H9 (cell line): ENCODE results near the gene FARP1. TPM values are rescaled to one million over a fixed set of nuclear protein-coding genes. Genes with fewer than 3 reads are reported as not detected.

Source experiments
- DNase-seq: peaks from one replicate; pipeline ENCODE4 v3.0.0-alpha.2; 2017
- H2AFZ ChIP-seq: one replicate; pipeline ENCODE4 v1.6.1; 2013; ENCODE audit warnings: mild to moderate bottlenecking, low read length, control low read depth, moderate library complexity
- H2AK5ac ChIP-seq: 2 replicates; pipeline ENCODE4 v1.6.1; 2013; ENCODE audit warnings: low read length, control low read depth, mixed read lengths; ENCODE audit not compliant: insufficient read length
- H2BK120ac ChIP-seq: one replicate; pipeline ENCODE4 v1.6.1; 2013; ENCODE audit warnings: low read depth, mild to moderate bottlenecking, low read length, control low read depth, inconsistent platforms; ENCODE audit not compliant: poor library complexity, severe bottlenecking
- H2BK12ac ChIP-seq: 2 replicates; pipeline ENCODE4 v1.6.1; 2013; ENCODE audit warnings: low read length, control low read depth, mixed read lengths, low read depth; ENCODE audit not compliant: insufficient read length
- H2BK15ac ChIP-seq: 2 replicates; pipeline ENCODE4 v1.6.1; 2013; ENCODE audit warnings: low read depth, low read length, control low read depth
- H2BK20ac ChIP-seq: one replicate; pipeline ENCODE4 v1.6.1; 2013; ENCODE audit warnings: low read depth, mild to moderate bottlenecking, low read length, control low read depth, inconsistent platforms; ENCODE audit not compliant: poor library complexity, severe bottlenecking
- H2BK5ac ChIP-seq: 2 replicates; pipeline ENCODE4 v1.6.1; 2013; ENCODE audit warnings: low read length, control low read depth, mixed read lengths; ENCODE audit not compliant: insufficient read length
- H3K14ac ChIP-seq: 2 replicates; pipeline ENCODE4 v1.6.1; 2013; ENCODE audit warnings: low read length, control low read depth; ENCODE audit not compliant: insufficient read depth
- H3K18ac ChIP-seq: 2 replicates; pipeline ENCODE4 v1.6.1; 2013; ENCODE audit warnings: low read depth, mild to moderate bottlenecking, mixed read lengths, low read length, control low read depth; ENCODE audit not compliant: insufficient read length
- H3K23ac ChIP-seq: 2 replicates; pipeline ENCODE4 v1.6.1; 2013; ENCODE audit warnings: low read length, control low read depth, mixed read lengths, low read depth; ENCODE audit not compliant: insufficient read length
- H3K23me2 ChIP-seq: 2 replicates; pipeline ENCODE4 v1.6.1; 2013; ENCODE audit warnings: low read depth, mild to moderate bottlenecking, mixed read lengths, low read length, control low read depth; ENCODE audit not compliant: insufficient read length, poor library complexity, severe bottlenecking
- H3K27ac ChIP-seq: 2 replicates; pipeline ENCODE4 v1.5.1; 2013; ENCODE audit warnings: low read length, control low read depth, mixed read lengths, low read depth; ENCODE audit not compliant: insufficient read length
- H3K27me3 ChIP-seq: 2 replicates; pipeline ENCODE4 v1.6.1; 2013; ENCODE audit warnings: low read length, control low read depth, inconsistent platforms; ENCODE audit not compliant: insufficient read depth
- H3K4ac ChIP-seq: 2 replicates; pipeline ENCODE4 v1.6.1; 2013; ENCODE audit warnings: low read depth, mild to moderate bottlenecking, control low read depth, inconsistent platforms, low read length, moderate library complexity
- H3K4me1 ChIP-seq: 2 replicates; pipeline ENCODE4 v1.6.1; 2013; ENCODE audit warnings: low read length, control low read depth, inconsistent platforms; ENCODE audit not compliant: insufficient read depth
- H3K4me2 ChIP-seq: 2 replicates; pipeline ENCODE4 v1.6.1; 2013; ENCODE audit warnings: low read length, control low read depth, mixed read lengths; ENCODE audit not compliant: insufficient read length, insufficient read depth
- H3K56ac ChIP-seq: 2 replicates; pipeline ENCODE4 v1.6.1; 2013; ENCODE audit warnings: low read depth, mild to moderate bottlenecking, mixed read lengths, low read length, control low read depth; ENCODE audit not compliant: insufficient read length
- H3K79me1 ChIP-seq: 2 replicates; pipeline ENCODE4 v1.6.1; 2013; ENCODE audit warnings: low read depth, mild to moderate bottlenecking, moderate library complexity, low read length, control low read depth, inconsistent platforms; ENCODE audit not compliant: insufficient read depth, poor library complexity, severe bottlenecking
- H3K79me2 ChIP-seq: 2 replicates; pipeline ENCODE4 v1.6.1; 2013; ENCODE audit warnings: low read length, control low read depth, inconsistent platforms; ENCODE audit not compliant: insufficient read depth
- H3K9ac ChIP-seq: 2 replicates; pipeline ENCODE4 v1.6.1; 2013; ENCODE audit warnings: low read length, control low read depth, mixed read lengths; ENCODE audit not compliant: insufficient read length; ENCODE audit errors: extremely low read depth
- H3K9me3 ChIP-seq: one replicate; pipeline ENCODE4 v1.6.1; 2013; ENCODE audit warnings: low read depth, low read length, inconsistent platforms; ENCODE audit not compliant: control insufficient read depth
- H3T11ph ChIP-seq: one replicate; pipeline ENCODE4 v1.6.1; 2013; ENCODE audit warnings: mild to moderate bottlenecking, low read length, control low read depth, inconsistent platforms
- H4K20me1 ChIP-seq: one replicate; pipeline ENCODE4 v1.6.1; 2013; ENCODE audit not compliant: control insufficient read depth, insufficient read length, insufficient read depth
- H4K5ac ChIP-seq: 2 replicates; pipeline ENCODE4 v1.6.1; 2013; ENCODE audit warnings: low read depth, mild to moderate bottlenecking, mixed read lengths, low read length, control low read depth; ENCODE audit not compliant: insufficient read length
- H4K8ac ChIP-seq: replicated peaks from 2 replicates; pipeline ENCODE4 v1.6.1; 2013; ENCODE audit warnings: low read length, control low read depth, mixed read lengths, low read depth; ENCODE audit not compliant: insufficient read length
- H4K91ac ChIP-seq: 2 replicates; pipeline ENCODE4 v1.6.1; 2013; ENCODE audit warnings: low read depth, mild to moderate bottlenecking, moderate library complexity, mixed read lengths, low read length, control low read depth; ENCODE audit not compliant: insufficient read length
- H3K27ac Mint-ChIP-seq, 3 experiments: 2 replicates in 2 of 3; 3 replicates in 1 of 3; pipeline ENCODE4 v1.8.0; 2020 to 2021; ENCODE audit warnings: mixed read lengths in 3 of 3, mild to moderate bottlenecking in 1 of 3, moderate library complexity in 1 of 3
- H3K27me3 Mint-ChIP-seq: 2 replicates; pipeline ENCODE4 v1.8.0; 2021; ENCODE audit warnings: low read depth, mild to moderate bottlenecking, moderate library complexity, mixed read lengths
- H3K36me3 Mint-ChIP-seq, 3 experiments: 2 replicates in 2 of 3; 3 replicates in 1 of 3; pipeline ENCODE4 v1.8.0; 2020 to 2021; ENCODE audit warnings: low read depth in 3 of 3, mixed read lengths in 3 of 3; ENCODE audit not compliant: insufficient read depth in 1 of 3
- H3K4me1 Mint-ChIP-seq, 2 experiments: 2 replicates each; pipeline ENCODE4 v1.8.0; 2020; ENCODE audit warnings: mixed read lengths in 2 of 2
- H3K4me3 Mint-ChIP-seq, 2 experiments: 2 replicates in 1 of 2; 3 replicates in 1 of 2; pipeline ENCODE4 v1.8.0; 2020 to 2021; ENCODE audit warnings: mild to moderate bottlenecking in 2 of 2, mixed read lengths in 2 of 2, moderate library complexity in 1 of 2
- H3K9me3 Mint-ChIP-seq, 2 experiments: 2 replicates in 1 of 2; 3 replicates in 1 of 2; pipeline ENCODE4 v1.8.0; 2020; ENCODE audit warnings: mild to moderate bottlenecking in 2 of 2, mixed read lengths in 2 of 2, moderate library complexity in 1 of 2
- CTCF ChIP-seq: fragments of 200-600 bp; sonication (generic); conservative IDR thresholded peaks from 3 replicates; pipeline ENCODE4 v1.8.0; 2021; ENCODE audit warnings: antibody characterized with exemption, mild to moderate bottlenecking
- WGBS: extraction: QIAGEN DNeasy Blood & Tissue Kit; methylation state at CpG from one replicate; pipeline ENCODE4 v1.1.7; 2013; ENCODE audit warnings: missing lambda C conversion rate, low lambda C conversion rate, mixed read lengths; ENCODE audit not compliant: insufficient read length; ENCODE audit errors: extremely low coverage; 5-methylcytosine and 5-hydroxymethylcytosine counted together
- total RNA-seq: library from RNA; stranded (reverse); gene quantifications from 2 replicates; pipeline ENCODE4 v1.2.1, GENCODE V29; 2021

Gene FARP1
- total RNA-seq, 1 experiment from 2014 or later: 95.9 TPM

- H3K27ac ChIP-seq: no peak overlapping the region
- no peaks in the 10 kb centered on the region for H3K4me1 ChIP-seq
- no peak overlapping the region for H2BK12ac ChIP-seq
- Mint-ChIP-seq H3K27me3 (no peaks in the 10 kb centered on the region; the same call in 1 of the 2 replicates), H3K36me3 (peaks cover 4 to 20% (median 15%) of the 10 kb centered on the region in 3 experiments; a peak in 6 of 7 replicates), H3K4me1 (peaks cover 11 to 13% of the 10 kb centered on the region in 2 experiments), H3K4me3 (no peak overlapping the region), H3K9me3 (no peaks in the 10 kb centered on the region), H3K27ac (0 out of 7 replicates have a peak overlapping the region, but pooled peaks of 1 of the 3 experiments have one; percentile 7)
- H2AK5ac ChIP-seq: no peak overlapping the region
- DNase-seq: no peak
- no peaks in the 10 kb centered on the region for H3K9me3 ChIP-seq
- no peaks in the 10 kb centered on the region for H4K20me1 ChIP-seq
- no peak overlapping the region for H2BK120ac ChIP-seq
- H3K79me2 ChIP-seq: no peaks in the 10 kb centered on the region
- no peak overlapping the region for H3K56ac ChIP-seq
- no peak overlapping the region for H2BK5ac ChIP-seq
- H2AFZ ChIP-seq: no peak overlapping the region
- H3K9ac ChIP-seq: no peak overlapping the region
- H3K18ac ChIP-seq: no peak overlapping the region
- no peak overlapping the region for H3K23ac ChIP-seq
- no peaks in the 10 kb centered on the region for H3K79me1 ChIP-seq
- no peak overlapping the region for H3K14ac ChIP-seq
- TF ChIP-seq CTCF: no peak
- no peak overlapping the region for H4K91ac ChIP-seq
- H3K4me2 ChIP-seq: no peak overlapping the region
- no peak overlapping the region for H2BK20ac ChIP-seq
- H4K5ac ChIP-seq: no peak overlapping the region
- no peaks in the 10 kb centered on the region for H3K27me3 ChIP-seq
- H3T11ph ChIP-seq: no peak overlapping the region
- H3K23me2 ChIP-seq: no peaks in the 10 kb centered on the region
- H4K8ac ChIP-seq: no peak overlapping the region
- no peak overlapping the region for H2BK15ac ChIP-seq
- H3K4ac ChIP-seq: no peak overlapping the region
- no CpG with 5 or more reads among the region's 8 CpGs for WGBS
Measured at GRCh38 chr13:98405690-98406344, 262.9 kb downstream of the FARP1 start.
